H1 (cell line): ENCODE data around the gene DCN. TPM values are rescaled to one million over a fixed set of nuclear protein-coding genes. Genes with fewer than 3 reads are reported as not detected.

ENCODE experiments used
- CTCF ChIA-PET: fragments of 300-600 bp; sonication (Branson Sonifier 250); formaldehyde crosslinking; loops from one replicate; lab custom pipeline; 2021; ENCODE audit not compliant: partially characterized antibody; lab: Charles Lee
- POLR2A ChIA-PET: fragments of 300-600 bp; sonication (Branson Sonifier 250); formaldehyde crosslinking; loops from one replicate; lab custom pipeline; 2021; ENCODE audit warnings: inconsistent platforms; ENCODE audit not compliant: partially characterized antibody; lab: Charles Lee
- DNase-seq, 2 experiments: peaks; one replicate each; pipeline versions ENCODE4 v3.0.0 to v3.0.0-alpha.2; 2010 to 2022; ENCODE audit warnings: low spot score in 2 of 2, low read depth in 1 of 2, mixed read lengths in 1 of 2
- FAIRE-seq: peaks from 2 replicates; lab custom pipeline; 2011; peaks lifted over from hg19 to GRCh38; lab: Jason Lieb, UNC
- H2AFZ ChIP-seq: 2 replicates; pipeline ENCODE4 v1.8.1; 2012; ENCODE audit warnings: low read length, inconsistent platforms
- H2AK5ac ChIP-seq: 2 replicates; pipeline ENCODE4 v1.6.1; 2013; ENCODE audit warnings: low read depth, low read length
- H2BK120ac ChIP-seq: replicated peaks from 2 replicates; pipeline ENCODE3; 2013; ENCODE audit warnings: low read depth, low read length, inconsistent platforms
- H2BK12ac ChIP-seq: 2 replicates; pipeline ENCODE4 v1.6.1; 2013; ENCODE audit warnings: low read depth, low read length
- H2BK15ac ChIP-seq: 2 replicates; pipeline ENCODE4 v1.6.1; 2013; ENCODE audit warnings: low read length
- H2BK20ac ChIP-seq: 2 replicates; pipeline ENCODE4 v1.6.1; 2013; ENCODE audit warnings: low read length
- H2BK5ac ChIP-seq: 2 replicates; pipeline ENCODE4 v1.6.1; 2013; ENCODE audit warnings: low read depth, low read length
- H3K14ac ChIP-seq: 2 replicates; pipeline ENCODE4 v1.6.1; 2013; ENCODE audit warnings: inconsistent platforms; ENCODE audit not compliant: insufficient read length
- H3K18ac ChIP-seq: 2 replicates; pipeline ENCODE4 v1.6.1; 2013; ENCODE audit warnings: low read length; ENCODE audit errors: extremely low read depth
- H3K23ac ChIP-seq: 2 replicates; pipeline ENCODE4 v1.6.1; 2013; ENCODE audit warnings: inconsistent platforms; ENCODE audit not compliant: insufficient read length
- H3K23me2 ChIP-seq: 2 replicates; pipeline ENCODE4 v1.6.1; 2013; ENCODE audit warnings: low read depth, low read length
- H3K27ac ChIP-seq: 2 replicates; pipeline ENCODE4 v1.6.1; 2011; ENCODE audit warnings: low read depth, low read length, inconsistent platforms
- H3K27me3 ChIP-seq, 4 experiments: replicated peaks in 1 of 4; 1 replicate in 1 of 4; 2 replicates in 3 of 4; pipeline versions ENCODE4 v1.6.1 to v1.8.1; 2011 to 2013; ENCODE audit warnings: low read length in 3 of 4, mild to moderate bottlenecking in 3 of 4, inconsistent platforms in 2 of 4, mixed read lengths in 2 of 4, moderate library complexity in 1 of 4; ENCODE audit not compliant: control insufficient read depth in 3 of 4, insufficient read depth in 3 of 4; ENCODE audit errors: extremely low read depth in 1 of 4
- H3K36me3 ChIP-seq, 4 experiments: 2 replicates each; pipeline versions ENCODE4 v1.6.1 to v1.8.1; 2011 to 2013; ENCODE audit warnings: mild to moderate bottlenecking in 4 of 4, low read length in 3 of 4, moderate library complexity in 2 of 4, control low read depth in 1 of 4, inconsistent platforms in 1 of 4; ENCODE audit not compliant: insufficient read depth in 4 of 4, control insufficient read depth in 2 of 4
- H3K4ac ChIP-seq: replicated peaks from 2 replicates; pipeline ENCODE3; 2013; ENCODE audit warnings: low read length, low read depth, mixed read lengths, inconsistent platforms; ENCODE audit not compliant: insufficient read length
- H3K4me1 ChIP-seq, 4 experiments: replicated peaks in 1 of 4; 1 replicate in 1 of 4; 2 replicates in 3 of 4; pipeline versions ENCODE4 v1.6.1 to v1.8.1; 2011 to 2013; ENCODE audit warnings: low read length in 3 of 4, inconsistent platforms in 2 of 4, mixed read lengths in 1 of 4; ENCODE audit not compliant: insufficient read depth in 4 of 4, control insufficient read depth in 3 of 4
- H3K4me2 ChIP-seq, 2 experiments: 2 replicates each; pipeline versions ENCODE4 v1.6.1 to v1.8.1; 2011 to 2013; ENCODE audit warnings: low read depth in 2 of 2, low read length in 2 of 2, control low read depth in 1 of 2, inconsistent platforms in 1 of 2, mild to moderate bottlenecking in 1 of 2; ENCODE audit not compliant: insufficient read depth in 1 of 2
- H3K4me3 ChIP-seq, 4 experiments: fragments of 200-600, 300-600 bp in 1 of 4; sonication (generic), shearing (Covaris generic), sonication (Bioruptor Twin) in 1 of 4; 2 replicates each; pipeline versions ENCODE4 v1.5.1 to v1.8.1; 2011 to 2016; ENCODE audit warnings: low read length in 4 of 4, low read depth in 3 of 4, control low read depth in 2 of 4, inconsistent platforms in 2 of 4, mild to moderate bottlenecking in 2 of 4, mixed read lengths in 1 of 4, moderate library complexity in 1 of 4; ENCODE audit not compliant: insufficient read depth in 2 of 4; ENCODE audit errors: extremely low read depth in 1 of 4
- H3K56ac ChIP-seq: replicated peaks from 2 replicates; pipeline ENCODE3; 2013; ENCODE audit warnings: low read depth, mild to moderate bottlenecking, mixed read lengths, low read length, inconsistent platforms; ENCODE audit not compliant: insufficient read length
- H3K79me1 ChIP-seq: 2 replicates; pipeline ENCODE4 v1.6.1; 2013; ENCODE audit warnings: low read depth, low read length, control low read depth
- H3K79me2 ChIP-seq, 2 experiments: 2 replicates each; pipeline versions ENCODE4 v1.6.1 to v1.8.1; 2012 to 2013; ENCODE audit warnings: low read length in 2 of 2, mild to moderate bottlenecking in 2 of 2, inconsistent platforms in 1 of 2; ENCODE audit not compliant: insufficient read depth in 2 of 2, control insufficient read depth in 1 of 2
- H3K9ac ChIP-seq, 4 experiments: replicated peaks in 1 of 4; 1 replicate in 1 of 4; 2 replicates in 3 of 4; pipeline versions ENCODE4 v1.6.1 to v1.8.1; 2011 to 2013; ENCODE audit warnings: low read depth in 3 of 4, low read length in 3 of 4, control low read depth in 2 of 4, mild to moderate bottlenecking in 2 of 4, moderate library complexity in 2 of 4, inconsistent platforms in 1 of 4; ENCODE audit errors: extremely low read depth in 1 of 4
- H3K9me3 ChIP-seq, 2 experiments: 2 replicates each; pipeline versions ENCODE4 v1.6.1 to v1.8.1; 2012 to 2013; ENCODE audit warnings: mild to moderate bottlenecking in 2 of 2, moderate library complexity in 2 of 2, control low read depth in 1 of 2, inconsistent platforms in 1 of 2, low read depth in 1 of 2, low read length in 1 of 2, mixed read lengths in 1 of 2; ENCODE audit not compliant: insufficient read depth in 2 of 2
- H4K20me1 ChIP-seq, 2 experiments: replicated peaks in 1 of 2; 2 replicates each; pipeline versions ENCODE3 to v1.8.1; 2011 to 2013; ENCODE audit warnings: inconsistent platforms in 2 of 2, low read length in 2 of 2, mild to moderate bottlenecking in 1 of 2; ENCODE audit not compliant: insufficient read depth in 2 of 2, control insufficient read depth in 1 of 2
- H4K5ac ChIP-seq: 2 replicates; pipeline ENCODE4 v1.6.1; 2013; ENCODE audit warnings: low read length, low read depth, mixed read lengths, inconsistent platforms; ENCODE audit not compliant: insufficient read length
- H4K8ac ChIP-seq: 2 replicates; pipeline ENCODE4 v1.8.0; 2013; ENCODE audit warnings: mild to moderate bottlenecking, moderate library complexity, low read length, inconsistent platforms; ENCODE audit not compliant: insufficient read depth; ENCODE audit errors: extremely low read depth
- H4K91ac ChIP-seq: replicated peaks from 2 replicates; pipeline ENCODE3; 2013; ENCODE audit warnings: low read length, mixed read lengths, inconsistent platforms; ENCODE audit not compliant: insufficient read length
- CHD1 ChIP-seq: IDR thresholded peaks from 2 replicates; pipeline ENCODE4 v1.6.1; 2012; ENCODE audit warnings: low read depth, low read length, improper control_type of control experiment
- CHD2 ChIP-seq: IDR thresholded peaks from 2 replicates; pipeline ENCODE4 v1.6.1; 2012; ENCODE audit warnings: low read length, improper control_type of control experiment
- FOSL1 ChIP-seq: IDR thresholded peaks from 2 replicates; pipeline ENCODE4 v1.6.1; 2011; ENCODE audit warnings: mild to moderate bottlenecking, low read depth, low read length, moderate library complexity; ENCODE audit not compliant: insufficient read depth
- GABPA ChIP-seq: IDR thresholded peaks from 2 replicates; pipeline ENCODE4 v1.6.1; 2011; ENCODE audit warnings: mild to moderate bottlenecking, low read length, moderate library complexity, borderline replicate concordance; ENCODE audit not compliant: insufficient read depth
- KDM4A ChIP-seq: IDR thresholded peaks from one replicate; pipeline ENCODE4 v1.7.1; 2012; ENCODE audit warnings: low read depth, mild to moderate bottlenecking, moderate library complexity, low read length, inconsistent platforms; ENCODE audit not compliant: severe bottlenecking
- KDM5A ChIP-seq: fragments of 200-600 bp; IDR thresholded peaks from 2 replicates; pipeline ENCODE4 v1.7.1; 2012; ENCODE audit warnings: mild to moderate bottlenecking, low read length, inconsistent platforms, mixed read lengths
- MAX ChIP-seq: IDR thresholded peaks from 2 replicates; pipeline ENCODE4 v1.6.1; 2012; ENCODE audit warnings: inconsistent platforms
- PHF8 ChIP-seq: fragments of 200-600 bp; sonication (generic); conservative IDR thresholded peaks from 2 replicates; pipeline ENCODE4 v1.7.1; 2012; ENCODE audit warnings: low read depth, mild to moderate bottlenecking, inconsistent platforms, low read length, moderate library complexity
- RFX5 ChIP-seq: IDR thresholded peaks from 2 replicates; pipeline ENCODE4 v1.6.1; 2011; ENCODE audit warnings: low read depth, low read length, improper control_type of control experiment, borderline replicate concordance
- polyA plus RNA-seq, 7 experiments: library from polyadenylated mRNA; depleted of rRNA in 3 of 7; stranded (reverse) in 5 of 7; unstranded in 2 of 7; fragments of >200 nt in 5 of 7; fragments of 200-250 nt in 2 of 7; gene quantifications; 1 replicate in 5 of 7; 2 replicates in 1 of 7; 4 replicates in 1 of 7; pipeline versions ENCODE4 v1.2.1 to v1.2.3, GENCODE V29; 2011 to 2013; ENCODE audit warnings: missing spikeins in 2 of 7, mixed read lengths in 2 of 7
- total RNA-seq: library from RNA; stranded (reverse); fragmentation: NEBNext Ultra II Directional; extraction: Animal tissue kit (Norgen Biotek cat#: 25700); gene quantifications from 2 replicates; pipeline ENCODE4 v1.2.1, GENCODE V29; 2021

The DCN gene
- total and polyA plus RNA-seq, 2 of the 8 experiments (the other 6 are each of a cell fraction or from before 2014, with no cell fraction given) = not detected

GRCh38 chr12:91172096-91172495, 10.5 kb downstream of the DCN start:
- H3K9ac ChIP-seq = no peak overlapping the region
- H2BK20ac ChIP-seq = no peak overlapping the region
- H4K20me1 ChIP-seq = no peaks in the 10 kb centered on the region
- no peaks in the 10 kb centered on the region for H3K23me2 ChIP-seq
- no peak overlapping the region for H3K56ac ChIP-seq
- FAIRE-seq = no peak
- no peak overlapping the region for H2BK12ac ChIP-seq
- DNase-seq = no peak
- no peak overlapping the region for H3K4ac ChIP-seq
- H2AK5ac ChIP-seq = no peak overlapping the region
- H3K4me1 ChIP-seq = no peaks in the 10 kb centered on the region
- H3K27ac ChIP-seq = no peak overlapping the region
- no peak overlapping the region for H3K4me3 ChIP-seq
- H2BK15ac ChIP-seq = no peak overlapping the region
- no peak overlapping the region for H2BK5ac ChIP-seq
- no peaks in the 10 kb centered on the region for H3K79me1 ChIP-seq
- H4K8ac ChIP-seq = no peak overlapping the region
- H2AFZ ChIP-seq = no peak overlapping the region
- no peak overlapping the region for H2BK120ac ChIP-seq
- no peaks in the 10 kb centered on the region for H3K79me2 ChIP-seq
- H3K9me3 ChIP-seq = no peaks in the 10 kb centered on the region
- H3K4me2 ChIP-seq = no peak overlapping the region
- H3K18ac ChIP-seq = no peak overlapping the region
- ChIA-PET POLR2A (no interaction called here), CTCF (interaction anchor here (0.8 to 1.3 kb wide), 3 partner anchors 63 to 183 kb away, joined by 4 read pairs; no protein-coding TSS in a partner anchor)
- no peak overlapping the region for H3K14ac ChIP-seq
- H3K27me3 ChIP-seq = no peaks in the 10 kb centered on the region
- no peak overlapping the region for H3K23ac ChIP-seq
- H4K5ac ChIP-seq = no peak overlapping the region
- no peak overlapping the region for H4K91ac ChIP-seq
- no peaks in the 10 kb centered on the region for H3K36me3 ChIP-seq
- TF ChIP-seq FOSL1 (no peak), KDM5A (no peak), KDM4A (no peak), RFX5 (no peak), CHD2 (no peak), GABPA (no peak), CHD1 (no peak), PHF8 (no peak), MAX (no peak)
